GM18511 (cell line): ENCODE data around the gene GOLGA6B.
"Not testable (repeated sequence)": the region's sequence is repeated elsewhere in the genome, so short reads cannot be mapped to it uniquely, and the experiment has no call there.

Experiments
- ATAC-seq: cut with Tn5 transposase; IDR thresholded peaks from one replicate; pipeline ENCODE4 v1.9.1; 2021; ENCODE audit warnings: mild to moderate bottlenecking, moderate library complexity; ENCODE audit not compliant: unreplicated experiment

Gene GOLGA6B

DNA sequence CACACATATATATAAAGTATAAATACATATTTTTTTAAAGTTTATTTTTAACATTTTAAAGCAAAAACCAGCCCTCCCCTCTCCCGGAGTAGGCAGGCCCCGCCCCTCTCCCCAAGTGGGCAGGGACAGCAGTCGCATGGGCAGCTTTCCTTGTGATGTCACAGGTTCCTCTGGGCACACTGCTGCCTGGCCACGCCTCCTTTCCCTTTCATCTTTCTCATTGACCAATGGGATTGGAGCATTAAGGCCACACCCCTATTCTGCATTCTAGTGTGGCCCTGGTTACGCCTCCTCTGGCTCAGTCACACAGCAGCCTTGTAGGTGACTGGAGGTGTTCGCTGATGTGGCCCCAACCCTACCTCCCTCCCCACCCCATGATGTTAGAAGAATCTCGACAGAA, at the start of gene GOLGA6B:
GOLGA6B (plus strand) TSS at position 301 of the 400 bp plus-strand sequence; CDS start at position 342, 41 bp downstream.
- not testable (repeated sequence) for ATAC-seq

DNA sequence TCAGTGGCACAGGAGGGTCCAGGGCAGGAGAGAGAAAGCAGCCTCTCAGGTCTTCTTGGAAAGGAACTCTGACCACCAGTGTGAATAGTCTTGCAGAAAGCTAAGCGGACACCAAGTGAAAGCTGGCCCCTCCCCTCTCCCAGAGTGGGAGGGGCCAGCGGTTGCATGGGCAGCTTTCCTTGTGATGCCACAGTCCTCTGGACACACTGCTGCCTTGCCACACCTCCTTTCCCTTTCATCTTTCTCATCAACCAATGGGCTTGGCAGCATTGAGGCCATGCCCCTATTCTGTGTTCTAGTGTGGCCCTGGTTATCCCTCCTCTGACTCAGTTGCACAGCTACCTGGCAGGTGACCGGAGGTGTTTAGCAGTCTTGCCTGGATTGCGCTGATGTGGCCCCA, 49.7 kb upstream of the GOLGA6B start:
- ATAC-seq, result no peak

- not testable (repeated sequence) for ATAC-seq
Observed at GRCh38 chr15:72608084-72608483, 46.4 kb upstream of the GOLGA6B start.

- ATAC-seq, result no peak
Observed at GRCh38 chr15:72609862-72610261, 44.6 kb upstream of the GOLGA6B start.

- ATAC-seq, result not testable (repeated sequence)
Observed at GRCh38 chr15:72612324-72612723, 42.2 kb upstream of the GOLGA6B start.

DNA sequence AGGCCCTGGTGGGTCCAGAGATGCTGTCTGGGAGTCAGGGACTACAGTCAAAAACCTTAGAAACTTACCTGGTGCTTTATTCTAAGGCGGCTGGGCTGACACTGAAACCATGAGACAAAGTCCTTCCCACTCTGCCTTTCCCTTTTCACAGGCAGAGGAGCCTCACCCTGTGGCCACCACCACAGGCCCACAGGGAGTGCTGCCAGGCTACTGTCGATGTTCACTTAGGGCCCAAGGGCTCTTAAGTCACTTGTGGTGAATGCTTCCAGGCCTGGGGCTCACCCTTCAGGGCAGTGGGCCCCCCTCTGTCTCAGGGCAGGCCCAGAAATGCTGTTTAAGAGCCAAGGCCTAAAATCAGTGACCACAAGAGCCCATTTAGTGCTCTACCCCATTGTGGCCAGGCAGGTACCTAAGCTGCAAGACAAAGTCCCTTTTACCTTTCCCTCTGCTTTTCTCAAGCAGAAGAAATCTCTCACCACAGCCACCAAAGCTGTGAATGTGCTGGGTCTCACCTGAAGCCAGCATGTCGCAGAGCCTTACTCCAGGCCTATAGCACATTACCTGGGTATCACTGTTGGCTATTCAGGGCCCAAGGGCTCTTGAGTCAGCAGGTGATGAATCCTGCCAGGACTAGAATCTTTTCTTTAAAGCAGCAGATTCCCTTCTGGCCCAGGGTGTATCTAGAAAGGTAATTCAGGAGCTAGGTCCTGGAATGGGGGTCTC, 39.5 kb upstream of the GOLGA6B start:
- ATAC-seq, result no peak

GRCh38 chr15:72615533-72616233, 38.8 kb upstream of the GOLGA6B start:
- ATAC-seq, result not testable (repeated sequence)

DNA sequence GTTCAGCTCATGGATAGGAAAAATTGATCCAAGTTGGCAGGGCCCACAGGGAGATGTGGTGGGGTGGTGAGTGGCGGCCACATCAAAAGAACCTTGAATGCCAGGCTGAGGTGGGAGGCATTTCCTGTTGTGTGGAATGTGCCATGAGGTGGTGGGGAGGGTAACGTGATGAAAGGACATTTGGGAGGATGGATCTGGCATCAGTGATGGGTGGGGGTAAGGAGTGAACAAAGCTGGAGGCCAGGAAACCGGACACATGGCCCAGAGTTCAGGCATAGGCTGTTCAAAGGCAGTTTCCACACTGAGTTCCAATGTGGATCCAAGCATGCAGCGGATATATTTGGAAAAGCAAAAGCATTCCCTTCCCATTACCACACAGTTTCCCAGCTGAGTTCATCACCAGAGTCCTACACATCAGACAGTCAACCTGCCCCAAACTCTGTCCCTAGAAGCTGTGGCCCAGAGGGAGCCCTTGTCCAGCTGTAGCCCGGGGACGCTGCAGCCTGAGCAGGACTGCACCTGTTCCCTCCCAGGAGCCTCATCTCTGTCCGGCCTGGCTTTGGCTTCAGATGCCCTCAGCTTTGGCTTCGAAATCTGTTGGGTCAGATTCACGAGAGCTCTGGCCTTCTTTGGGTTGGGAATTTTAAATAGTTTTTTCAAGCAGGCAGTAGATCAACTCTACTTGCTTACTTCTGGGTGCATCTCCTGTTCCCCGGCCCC, 37.8 kb upstream of the GOLGA6B start:
- no peak for ATAC-seq

DNA sequence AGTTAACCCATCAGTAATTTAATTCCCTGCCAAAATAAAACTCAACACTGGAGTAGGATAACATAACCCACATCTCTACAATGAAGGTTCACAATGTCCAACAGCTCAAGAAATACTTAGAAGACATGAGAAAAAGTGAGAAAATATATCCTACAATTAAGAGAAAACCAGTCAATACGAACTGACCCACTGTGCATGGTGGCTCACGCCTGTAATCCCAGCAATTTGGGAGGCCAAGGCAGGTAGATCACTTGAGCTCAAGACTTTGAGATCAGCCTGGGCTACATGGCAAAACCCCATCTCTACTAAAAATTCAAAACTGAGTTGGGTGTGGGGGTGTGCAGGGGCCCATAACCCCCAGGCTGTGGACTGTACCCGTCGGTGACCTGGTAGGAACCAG, 30.6 kb upstream of the GOLGA6B start:
- ATAC-seq, result not testable (repeated sequence)

GRCh38 chr15:72626153-72626552, 28.3 kb upstream of the GOLGA6B start:
- not testable (repeated sequence) for ATAC-seq

GRCh38 chr15:72628249-72629067, 26.0 kb upstream of the GOLGA6B start:
- not testable (repeated sequence) for ATAC-seq

DNA sequence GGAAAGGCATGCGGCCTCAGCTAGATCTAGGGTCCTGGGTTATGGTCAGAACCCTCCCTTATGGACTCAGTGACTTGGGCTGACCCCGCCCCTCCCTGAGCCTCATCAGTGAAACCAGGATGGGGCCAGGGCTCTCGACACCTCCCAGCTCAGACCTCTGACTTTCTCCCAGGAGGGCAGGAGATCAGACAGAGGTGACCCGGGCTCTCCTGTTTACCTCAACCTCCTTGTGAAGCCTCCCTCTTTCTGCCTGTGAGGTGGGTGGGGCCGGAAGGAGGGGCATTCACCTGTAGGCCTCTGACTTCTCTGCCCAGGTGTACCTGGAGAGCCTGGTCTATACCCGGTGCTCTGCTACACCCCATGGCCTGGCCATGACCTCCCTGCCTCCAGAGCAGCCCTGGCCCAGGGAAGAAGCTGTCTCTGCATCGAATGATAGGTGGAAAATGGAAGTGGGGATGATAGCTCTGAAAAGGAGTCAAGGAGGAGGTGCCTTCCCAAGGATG, 25.4 kb upstream of the GOLGA6B start:
- not testable (repeated sequence) for ATAC-seq

- ATAC-seq, result peak; percentile 84
Observed at GRCh38 chr15:72636519-72637282, 17.8 kb upstream of the GOLGA6B start.

- ATAC-seq, result not testable (repeated sequence)
Observed at GRCh38 chr15:72639759-72640483, 14.6 kb upstream of the GOLGA6B start.

DNA sequence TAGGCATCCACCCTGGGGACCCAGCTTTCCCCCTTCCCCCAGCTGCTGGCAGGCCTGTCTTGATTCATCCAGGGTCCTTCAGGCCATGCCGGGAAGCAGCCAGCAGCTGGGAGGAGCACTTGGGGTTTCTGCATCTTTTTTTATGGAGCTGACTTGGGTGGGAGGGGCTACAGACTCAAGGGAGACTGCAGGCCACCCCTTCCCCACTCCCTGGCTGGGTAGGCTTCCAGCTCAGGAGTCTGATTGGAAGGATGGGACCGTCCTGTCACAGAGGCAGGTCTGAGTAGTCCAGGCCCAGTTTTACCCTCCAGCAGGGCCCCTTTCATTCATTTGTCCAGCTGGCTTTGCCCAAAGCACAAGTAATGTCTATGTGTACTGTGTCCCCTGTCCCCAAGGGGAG, 12.2 kb upstream of the GOLGA6B start:
- not testable (repeated sequence) for ATAC-seq

DNA sequence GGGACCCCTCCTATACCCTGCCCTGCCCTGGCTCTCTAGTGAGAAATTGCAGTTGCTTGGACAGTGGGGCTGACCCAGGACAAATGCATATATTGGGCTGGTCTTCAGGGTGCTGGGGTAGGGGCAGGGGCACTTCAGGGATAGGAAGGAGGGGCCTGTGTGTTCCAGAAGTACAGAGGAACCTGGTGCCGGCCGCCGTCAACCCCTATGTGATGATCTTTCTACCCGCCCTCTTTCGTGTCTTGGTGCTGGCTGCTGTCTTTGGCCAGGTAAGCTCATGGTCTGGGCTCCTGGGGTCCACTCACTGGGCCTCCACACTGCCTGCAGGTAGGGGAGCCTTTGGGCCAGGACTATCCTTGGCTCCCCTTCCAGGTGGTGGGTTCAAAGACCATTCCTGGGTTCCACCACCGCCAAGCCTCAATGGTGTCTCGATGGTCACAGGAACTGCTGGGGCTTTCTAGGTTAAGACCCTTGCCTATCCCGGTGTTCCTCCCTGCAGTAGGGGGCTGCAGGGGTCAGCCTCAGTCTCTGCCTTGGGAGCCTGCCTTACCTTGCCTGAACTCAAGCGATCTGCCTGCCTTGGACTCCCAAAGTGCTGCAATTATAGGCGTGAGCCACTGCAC, 5.8 kb upstream of the GOLGA6B start:
- not testable (repeated sequence) for ATAC-seq

GRCh38 chr15:72656014-72656413, 1.5 kb downstream of the GOLGA6B start:
- ATAC-seq, result not testable (repeated sequence)

DNA sequence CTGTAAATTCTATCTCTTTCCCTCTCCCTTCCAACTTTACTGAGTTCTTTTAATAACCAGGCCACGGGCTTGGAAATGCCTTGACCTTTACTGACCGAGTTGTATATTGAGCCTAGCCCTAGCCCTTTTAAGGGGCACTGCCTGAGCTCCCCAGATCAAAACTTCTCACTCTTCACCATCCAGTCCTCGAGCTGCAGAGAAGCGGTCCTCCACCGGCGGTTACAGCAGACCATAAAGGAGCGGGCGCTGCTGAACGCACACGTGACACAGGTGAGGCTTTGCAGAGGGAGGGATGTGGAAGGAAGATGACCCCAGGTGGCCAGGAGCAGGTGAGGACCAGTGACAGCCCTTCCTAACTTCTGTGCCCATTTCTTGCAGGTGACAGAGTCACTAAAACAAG, 6.6 kb downstream of the GOLGA6B start:
- not testable (repeated sequence) for ATAC-seq

- not testable (repeated sequence) for ATAC-seq
Observed at GRCh38 chr15:72663931-72664330, 9.4 kb downstream of the GOLGA6B start.
